GM18526 (cell line): Measurements from ENCODE around the gene LMTK3.

Experiments used
- POLR2A ChIP-seq: IDR thresholded peaks from 3 replicates; pipeline ENCODE4 v1.6.1; 2011; ENCODE audit not compliant: insufficient read length; ENCODE audit errors: extremely low read depth

Gene LMTK3

DNA sequence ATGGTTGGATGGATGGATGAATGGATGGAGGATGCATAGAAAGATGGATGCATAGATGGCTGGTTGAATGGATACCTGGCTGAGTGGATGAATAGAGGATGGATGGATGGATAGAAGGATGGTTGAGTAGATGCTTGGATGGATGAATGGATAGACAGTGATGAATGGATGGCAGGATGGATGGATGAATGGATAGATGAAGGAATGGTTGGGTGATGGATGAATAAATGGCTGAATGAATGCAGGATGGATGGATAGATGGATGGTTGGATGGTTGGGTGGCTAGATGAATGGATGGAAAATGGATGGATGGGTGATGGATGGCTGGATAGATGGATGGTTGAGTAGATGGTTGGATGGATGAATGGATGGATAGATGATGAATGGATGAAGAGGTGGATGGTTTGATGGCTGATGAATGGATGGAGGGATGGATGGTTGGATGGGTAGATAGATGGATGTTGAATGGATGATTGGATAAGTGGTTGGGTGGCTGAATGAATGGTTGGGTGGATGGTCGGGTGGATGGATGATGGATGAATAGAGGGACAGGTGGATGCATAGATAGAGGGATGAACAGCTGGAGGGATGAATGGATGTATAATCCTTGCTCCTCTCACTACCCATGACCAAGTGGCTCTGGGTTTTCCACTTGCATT lies 36.7 kb upstream of the LMTK3 start:
- no peak for TF ChIP-seq POLR2A

- TF ChIP-seq POLR2A, result no peak
These were observed 36.1 kb upstream of the LMTK3 start for GRCh38 chr19:48547722-48548121.

GRCh38 chr19:48544856-48545750 lies 33.5 kb upstream of the LMTK3 start:
- no peak for TF ChIP-seq POLR2A

DNA sequence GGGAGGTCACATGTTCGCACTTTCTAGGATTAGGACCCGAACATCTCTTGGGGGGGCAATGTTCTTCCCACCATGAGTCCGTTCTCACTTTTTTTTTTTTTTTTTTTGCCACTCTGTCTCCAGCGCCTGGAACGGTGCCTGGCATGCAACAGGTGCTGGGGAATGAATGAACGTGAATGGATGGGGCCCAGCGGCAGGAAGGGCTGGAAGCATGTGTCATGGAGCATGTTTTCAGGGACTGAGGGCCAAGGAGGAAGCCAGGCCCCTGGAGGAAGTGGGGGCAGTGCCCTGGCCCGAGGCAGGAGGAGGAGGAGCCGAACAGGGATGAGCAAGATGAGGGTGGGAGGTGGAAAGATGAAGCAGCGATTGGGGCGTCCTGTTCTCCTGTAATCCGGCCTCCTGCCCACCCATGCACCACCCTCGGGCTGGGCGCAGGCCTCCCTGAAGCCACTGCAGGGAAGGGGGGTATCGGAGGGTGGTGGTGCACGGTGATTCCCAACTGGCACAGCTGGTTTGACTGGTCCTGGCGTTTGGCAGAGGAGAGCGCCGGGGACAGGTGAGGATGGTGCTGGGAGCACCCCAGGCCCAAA lies 31.6 kb upstream of the LMTK3 start:
- no peak for TF ChIP-seq POLR2A

- no peak for TF ChIP-seq POLR2A
These were observed 30.2 kb upstream of the LMTK3 start for GRCh38 chr19:48541813-48542212.

DNA sequence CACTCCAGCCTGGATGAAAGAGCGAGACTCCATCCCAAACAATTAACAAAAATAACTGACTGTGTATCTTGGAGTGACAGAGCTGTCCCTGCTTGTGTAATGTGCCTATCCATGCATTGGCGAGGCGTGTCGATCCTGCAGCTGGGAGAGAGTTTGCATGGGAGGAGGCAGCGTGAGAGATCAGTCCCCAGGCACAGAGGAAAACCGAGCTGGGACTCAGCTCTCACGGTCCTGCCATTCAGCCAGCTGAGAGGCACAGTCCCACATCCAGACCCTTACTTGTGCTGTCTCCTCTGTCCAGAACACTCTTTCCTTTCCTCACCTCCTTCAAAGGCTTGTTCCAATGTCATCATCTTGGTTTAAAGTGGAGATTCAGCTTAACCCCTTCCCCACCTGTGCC lies 28.5 kb upstream of the LMTK3 start:
- no peak for TF ChIP-seq POLR2A

GRCh38 chr19:48539503-48540096 lies 28.0 kb upstream of the LMTK3 start:
- TF ChIP-seq POLR2A, result no peak

GRCh38 chr19:48537541-48537940 lies 25.9 kb upstream of the LMTK3 start:
- no peak for TF ChIP-seq POLR2A

GRCh38 chr19:48533770-48534169 lies 22.1 kb upstream of the LMTK3 start:
- TF ChIP-seq POLR2A, result no peak

- TF ChIP-seq POLR2A, result no peak
These were observed 19.1 kb upstream of the LMTK3 start for GRCh38 chr19:48530770-48531169.

- TF ChIP-seq POLR2A, result no peak
These were observed 18.6 kb upstream of the LMTK3 start for GRCh38 chr19:48530066-48530720.

GRCh38 chr19:48529156-48529555 lies 17.5 kb upstream of the LMTK3 start:
- TF ChIP-seq POLR2A, result no peak

DNA sequence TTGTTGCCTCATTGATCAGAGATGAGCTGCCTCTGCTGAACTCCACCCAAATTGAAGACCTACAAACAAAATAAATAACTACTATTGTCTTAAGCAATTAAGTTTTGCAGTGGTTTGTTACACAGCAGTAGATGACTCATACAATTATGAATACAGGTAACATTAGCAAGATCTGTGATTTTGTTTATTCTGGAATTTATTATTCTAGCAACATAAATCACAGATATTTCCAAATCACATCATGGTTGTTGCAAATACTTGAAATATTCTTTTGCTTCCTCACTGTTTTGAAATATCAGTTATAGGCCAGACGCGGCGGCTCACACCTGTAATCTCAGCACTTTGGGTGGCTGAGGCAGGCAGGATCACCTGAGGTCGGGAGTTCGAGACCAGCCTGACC lies 13.1 kb upstream of the LMTK3 start:
- TF ChIP-seq POLR2A, result no peak

GRCh38 chr19:48524221-48524620 lies 12.6 kb upstream of the LMTK3 start:
- no peak for TF ChIP-seq POLR2A

DNA sequence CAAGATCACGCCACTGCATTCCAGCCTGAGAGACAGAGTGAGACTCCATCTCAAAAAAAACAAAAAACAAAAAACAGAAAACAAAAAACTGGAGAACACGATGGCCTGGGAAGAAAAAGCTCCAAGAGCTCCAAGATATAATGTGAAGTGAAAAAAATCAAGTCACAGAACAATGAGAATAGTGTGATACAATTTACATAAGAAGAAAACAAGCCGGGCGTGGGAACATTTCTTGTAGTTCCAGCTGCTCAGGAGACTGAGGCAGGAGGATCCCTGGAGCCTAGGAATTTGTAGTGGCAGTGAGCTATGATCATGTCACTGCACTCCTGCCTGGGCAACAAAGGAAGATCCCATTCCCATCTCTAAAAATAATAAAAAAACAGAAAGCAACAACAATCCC lies 8.5 kb upstream of the LMTK3 start:
- TF ChIP-seq POLR2A, result no peak
